GM21528 (cell line): ENCODE results near the gene SPAG7.

ENCODE experiments used
- ATAC-seq: cut with Tn5 transposase; IDR thresholded peaks from one replicate; pipeline ENCODE4 v1.9.1; 2021; ENCODE audit warnings: mild to moderate bottlenecking, moderate library complexity; ENCODE audit not compliant: unreplicated experiment, low FRiP score

SPAG7 gene

GRCh38 chr17:4978726-4979125, 11.1 kb upstream of the SPAG7 start:
- no peak for ATAC-seq

- ATAC-seq: no peak
These were observed 6.6 kb upstream of the SPAG7 start for GRCh38 chr17:4974115-4974670.

- ATAC-seq: no peak
These were observed 5.9 kb upstream of the SPAG7 start for GRCh38 chr17:4973256-4974114.

- no peak for ATAC-seq
These were observed 5.1 kb upstream of the SPAG7 start for GRCh38 chr17:4972752-4973151.

- no peak for ATAC-seq
These were observed 4.7 kb upstream of the SPAG7 start for GRCh38 chr17:4972322-4972721.

GRCh38 chr17:4971826-4972225, 4.2 kb upstream of the SPAG7 start:
- ATAC-seq: no peak

- ATAC-seq: no peak
These were observed 2.7 kb upstream of the SPAG7 start for GRCh38 chr17:4970273-4970672.

GRCh38 chr17:4969551-4970173, 2.0 kb upstream of the SPAG7 start:
- ATAC-seq: no peak

GRCh38 chr17:4969047-4969550, 1.5 kb upstream of the SPAG7 start:
- no peak for ATAC-seq

GRCh38 chr17:4968486-4969046, 949 bp upstream of the SPAG7 start:
- ATAC-seq: no peak

GRCh38 chr17:4966844-4967538, 626 bp downstream of the SPAG7 start:
- peak; percentile 77 for ATAC-seq

- ATAC-seq: no peak
These were observed 2.2 kb downstream of the SPAG7 start for GRCh38 chr17:4965311-4965986.

GRCh38 chr17:4960279-4960922, 7.2 kb downstream of the SPAG7 start:
- no peak for ATAC-seq

- no peak for ATAC-seq
These were observed 8.2 kb downstream of the SPAG7 start for GRCh38 chr17:4959261-4959965.

- no peak for ATAC-seq
These were observed 9.5 kb downstream of the SPAG7 start for GRCh38 chr17:4958102-4958501.

- no peak for ATAC-seq
These were observed 11.0 kb downstream of the SPAG7 start for GRCh38 chr17:4956493-4957061.

- no peak for ATAC-seq
These were observed 12.5 kb downstream of the SPAG7 start for GRCh38 chr17:4955091-4955490.

GRCh38 chr17:4953451-4953961, 14.1 kb downstream of the SPAG7 start:
- ATAC-seq: no peak
